T-helper 1 cell treated with Interleukin-12 subunit alpha and Interleukin-12 subunit beta and Interleukin-4 antibody, amounts not matched to agents 30 μg/mL and 1 μg/mL, for 36 hours (primary cell): ENCODE results near the gene SNCB.

Experiments
- H3K27ac Mint-ChIP-seq: one replicate; pipeline ENCODE4 v1.8.0; 2021; ENCODE audit warnings: mild to moderate bottlenecking, mixed read lengths
- H3K27me3 Mint-ChIP-seq: one replicate; pipeline ENCODE4 v1.8.0; 2021; ENCODE audit warnings: low read depth, mixed read lengths
- H3K36me3 Mint-ChIP-seq: one replicate; pipeline ENCODE4 v1.8.0; 2021; ENCODE audit warnings: low read depth, mixed read lengths
- H3K4me1 Mint-ChIP-seq: one replicate; pipeline ENCODE4 v1.8.0; 2021; ENCODE audit warnings: low read depth, mixed read lengths
- H3K4me3 Mint-ChIP-seq: one replicate; pipeline ENCODE4 v1.8.0; 2021; ENCODE audit warnings: mild to moderate bottlenecking, moderate library complexity, mixed read lengths
- H3K9me3 Mint-ChIP-seq: one replicate; pipeline ENCODE4 v1.8.0; 2021; ENCODE audit warnings: mixed read lengths

The SNCB gene

GRCh38 chr5:176665517-176665916 lies 35.2 kb upstream of the SNCB start:
- no peaks in the 10 kb centered on the region for H3K36me3 Mint-ChIP-seq
- no peak overlapping the region for H3K27ac Mint-ChIP-seq
- no peak overlapping the region for H3K4me3 Mint-ChIP-seq
- peaks cover 3% of the 10 kb centered on the region for H3K4me1 Mint-ChIP-seq
- H3K9me3 Mint-ChIP-seq = no peaks in the 10 kb centered on the region
- peaks cover 24% of the 10 kb centered on the region for H3K27me3 Mint-ChIP-seq

- H3K4me3 Mint-ChIP-seq = no peak overlapping the region
- no peaks in the 10 kb centered on the region for H3K9me3 Mint-ChIP-seq
- H3K27ac Mint-ChIP-seq = no peak overlapping the region
- H3K27me3 Mint-ChIP-seq = peaks cover 24% of the 10 kb centered on the region
- H3K36me3 Mint-ChIP-seq = no peaks in the 10 kb centered on the region
- peaks cover 8% of the 10 kb centered on the region for H3K4me1 Mint-ChIP-seq
Measured at GRCh38 chr5:176664886-176665285, 34.6 kb upstream of the SNCB start.

GRCh38 chr5:176664479-176664878 lies 34.1 kb upstream of the SNCB start:
- H3K27me3 Mint-ChIP-seq = peaks cover 24% of the 10 kb centered on the region
- no peak overlapping the region for H3K27ac Mint-ChIP-seq
- no peak overlapping the region for H3K4me3 Mint-ChIP-seq
- H3K4me1 Mint-ChIP-seq = peaks cover 11% of the 10 kb centered on the region
- no peaks in the 10 kb centered on the region for H3K9me3 Mint-ChIP-seq
- H3K36me3 Mint-ChIP-seq = no peaks in the 10 kb centered on the region

- peaks cover 19% of the 10 kb centered on the region for H3K27me3 Mint-ChIP-seq
- H3K27ac Mint-ChIP-seq = no peak overlapping the region
- H3K4me1 Mint-ChIP-seq = peaks cover 17% of the 10 kb centered on the region
- H3K36me3 Mint-ChIP-seq = no peaks in the 10 kb centered on the region
- no peaks in the 10 kb centered on the region for H3K9me3 Mint-ChIP-seq
- no peak overlapping the region for H3K4me3 Mint-ChIP-seq
Measured at GRCh38 chr5:176663566-176663965, 33.2 kb upstream of the SNCB start.

DNA sequence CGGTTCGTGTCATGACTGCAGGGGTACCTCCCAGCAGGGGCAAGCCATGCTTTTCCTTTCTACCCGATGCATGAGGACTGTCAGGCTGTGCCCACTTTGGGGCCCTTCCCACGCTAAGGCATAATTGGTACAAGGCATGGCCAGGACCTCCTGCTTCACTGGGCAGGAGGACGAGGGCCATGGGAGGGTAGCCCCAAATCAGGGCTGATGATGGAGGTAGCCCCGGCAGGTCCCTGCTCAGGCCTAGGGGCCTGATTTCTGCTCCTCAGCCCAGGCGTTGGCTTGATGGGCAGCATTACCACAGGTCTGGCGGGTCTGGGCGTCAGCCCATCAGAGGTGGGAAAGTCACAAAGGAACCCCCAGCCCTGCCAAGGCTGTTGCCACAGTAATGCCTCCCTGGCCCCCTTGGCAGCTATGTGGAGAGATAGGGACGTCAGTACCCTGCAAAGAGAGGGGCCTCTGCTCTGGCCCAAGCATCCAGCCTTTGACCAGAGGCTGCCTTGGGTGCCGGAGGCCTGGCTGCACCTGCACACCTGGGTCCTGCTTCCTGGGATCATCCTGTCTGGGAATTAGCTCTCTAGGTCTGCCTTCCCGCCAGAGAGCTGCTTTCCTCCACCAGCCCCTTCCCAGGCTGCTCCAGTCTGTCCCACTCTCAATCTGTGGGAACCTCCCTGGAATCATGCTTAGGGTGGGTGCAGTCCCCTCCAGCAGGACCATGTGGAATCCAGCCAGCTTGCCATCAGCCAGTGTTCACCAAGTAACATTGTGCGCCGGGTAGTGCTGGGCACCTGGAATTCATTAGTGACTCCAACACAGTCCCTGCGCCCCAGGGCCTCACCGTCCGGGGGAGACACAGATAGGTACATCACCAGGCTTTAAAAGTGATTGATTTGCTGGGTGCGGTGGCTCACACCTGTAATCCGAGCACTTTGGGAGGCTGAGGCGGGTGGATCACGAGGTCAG lies 32.3 kb upstream of the SNCB start:
- Mint-ChIP-seq H3K4me3 (no peak overlapping the region), H3K27ac (no peak overlapping the region), H3K4me1 (peaks cover 25% of the 10 kb centered on the region), H3K36me3 (peaks cover 4% of the 10 kb centered on the region), H3K9me3 (no peaks in the 10 kb centered on the region), H3K27me3 (peaks cover 19% of the 10 kb centered on the region)

DNA sequence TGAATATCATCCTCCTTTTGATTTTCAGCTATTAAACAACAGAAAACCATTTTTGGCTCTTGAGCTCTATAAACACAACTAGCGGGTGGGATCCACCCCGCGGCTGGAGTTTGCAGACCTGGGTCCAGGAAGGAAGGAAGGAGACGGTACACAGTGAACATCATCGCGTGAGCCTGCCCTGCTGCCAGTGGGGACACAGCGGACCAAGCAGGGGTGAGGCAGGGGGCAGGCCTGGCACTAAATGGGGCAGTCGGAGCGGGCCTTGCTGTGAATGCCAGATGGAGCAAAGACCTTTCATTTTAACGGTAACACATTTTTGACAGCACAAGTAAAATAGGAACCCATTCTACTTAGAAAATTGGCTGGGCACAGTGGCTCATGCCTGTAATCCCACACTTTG lies 31.3 kb upstream of the SNCB start:
- Mint-ChIP-seq H3K27me3 (peaks cover 15% of the 10 kb centered on the region), H3K4me1 (peaks cover 25% of the 10 kb centered on the region), H3K9me3 (no peaks in the 10 kb centered on the region), H3K4me3 (no peak overlapping the region), H3K36me3 (peaks cover 4% of the 10 kb centered on the region), H3K27ac (no peak overlapping the region)

GRCh38 chr5:176660860-176661641 lies 30.7 kb upstream of the SNCB start:
- Mint-ChIP-seq H3K27me3 (peaks cover 12% of the 10 kb centered on the region), H3K4me3 (no peak overlapping the region), H3K4me1 (peaks cover 25% of the 10 kb centered on the region), H3K9me3 (no peaks in the 10 kb centered on the region), H3K36me3 (peaks cover 4% of the 10 kb centered on the region), H3K27ac (no peak overlapping the region)

DNA sequence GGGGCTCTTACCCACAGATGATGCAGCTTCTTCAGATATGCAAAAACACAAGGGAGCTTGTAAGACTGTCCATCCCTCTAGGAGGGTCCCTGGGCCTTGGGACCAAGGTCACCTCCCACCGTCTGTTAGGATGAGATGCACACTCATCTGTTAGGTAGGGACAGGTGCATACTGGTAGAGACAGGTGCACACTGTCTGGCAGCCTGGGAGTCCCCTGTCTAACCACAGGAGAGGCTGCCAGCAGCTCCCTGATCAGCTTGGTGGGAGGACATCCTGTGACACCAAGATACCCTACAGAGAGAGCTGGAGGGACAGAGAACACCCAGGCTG lies 30.2 kb upstream of the SNCB start:
- H3K27ac Mint-ChIP-seq = no peak overlapping the region
- peaks cover 9% of the 10 kb centered on the region for H3K27me3 Mint-ChIP-seq
- H3K36me3 Mint-ChIP-seq = peaks cover 4% of the 10 kb centered on the region
- H3K4me3 Mint-ChIP-seq = no peak overlapping the region
- H3K9me3 Mint-ChIP-seq = no peaks in the 10 kb centered on the region
- H3K4me1 Mint-ChIP-seq = peaks cover 25% of the 10 kb centered on the region

DNA sequence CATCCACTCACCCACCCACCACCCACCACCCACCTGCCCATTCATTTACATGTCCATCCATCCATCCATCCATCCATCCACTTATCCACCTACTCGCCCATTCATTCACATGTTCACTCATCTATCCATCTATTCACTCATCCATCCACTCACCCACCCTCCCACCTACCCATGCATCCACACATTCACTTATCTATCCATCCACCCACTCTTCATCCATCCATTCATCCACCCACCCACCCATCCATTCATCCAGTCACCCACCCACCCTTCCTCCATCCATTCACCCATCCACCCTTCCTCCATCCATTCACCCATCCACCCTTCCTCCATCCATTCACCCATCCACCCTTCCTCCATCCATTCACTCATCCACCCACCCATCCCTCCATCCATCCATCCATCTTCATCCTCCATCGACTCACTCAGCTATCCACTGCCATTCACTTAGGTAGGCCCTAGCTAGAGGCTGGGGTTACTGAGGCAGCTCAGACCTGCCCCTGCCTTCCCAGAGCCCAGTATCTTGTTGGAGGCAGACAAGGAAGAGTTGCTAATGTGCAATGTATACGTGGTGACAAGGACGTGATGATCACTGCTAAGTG lies 29.6 kb upstream of the SNCB start:
- Mint-ChIP-seq H3K9me3 (no peaks in the 10 kb centered on the region), H3K27ac (no peak overlapping the region), H3K27me3 (peaks cover 7% of the 10 kb centered on the region), H3K4me1 (peaks cover 25% of the 10 kb centered on the region), H3K4me3 (no peak overlapping the region), H3K36me3 (peaks cover 7% of the 10 kb centered on the region)

DNA sequence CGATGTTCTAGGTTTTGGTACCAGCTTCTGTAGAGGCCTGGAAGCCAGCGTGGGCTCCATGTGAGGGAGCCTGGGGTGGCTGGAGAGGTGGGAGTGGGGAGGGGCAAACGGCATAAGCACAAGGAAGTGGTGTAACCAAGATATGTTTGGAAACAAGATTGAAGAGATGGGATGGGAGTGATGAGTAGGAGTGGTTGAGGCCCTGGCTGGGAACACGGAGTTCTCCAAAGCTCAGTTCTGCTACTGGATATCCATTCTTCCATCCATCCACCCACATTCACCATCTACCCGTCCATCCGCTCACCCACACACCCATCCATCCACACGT lies 29.1 kb upstream of the SNCB start:
- Mint-ChIP-seq H3K27ac (no peak overlapping the region), H3K27me3 (peaks cover 7% of the 10 kb centered on the region), H3K4me1 (peaks cover 25% of the 10 kb centered on the region), H3K4me3 (no peak overlapping the region), H3K36me3 (peaks cover 7% of the 10 kb centered on the region), H3K9me3 (no peaks in the 10 kb centered on the region)

GRCh38 chr5:176658817-176659511 lies 28.6 kb upstream of the SNCB start:
- H3K27me3 Mint-ChIP-seq = peaks cover 2% of the 10 kb centered on the region
- no peaks in the 10 kb centered on the region for H3K9me3 Mint-ChIP-seq
- peaks cover 25% of the 10 kb centered on the region for H3K4me1 Mint-ChIP-seq
- peak overlapping the region; percentile 5 for H3K27ac Mint-ChIP-seq
- peaks cover 7% of the 10 kb centered on the region for H3K36me3 Mint-ChIP-seq
- peak overlapping the region; percentile 54 for H3K4me3 Mint-ChIP-seq

GRCh38 chr5:176658007-176658599 lies 27.8 kb upstream of the SNCB start:
- Mint-ChIP-seq H3K36me3 (peaks cover 15% of the 10 kb centered on the region), H3K27ac (no peak overlapping the region), H3K4me3 (peak overlapping the region; percentile 54), H3K27me3 (no peaks in the 10 kb centered on the region), H3K9me3 (no peaks in the 10 kb centered on the region), H3K4me1 (peaks cover 30% of the 10 kb centered on the region)

- Mint-ChIP-seq H3K27me3 (no peaks in the 10 kb centered on the region), H3K4me3 (no peak overlapping the region), H3K4me1 (peaks cover 39% of the 10 kb centered on the region), H3K27ac (no peak overlapping the region), H3K36me3 (peaks cover 16% of the 10 kb centered on the region), H3K9me3 (no peaks in the 10 kb centered on the region)
Measured at GRCh38 chr5:176656467-176656990, 26.2 kb upstream of the SNCB start.

GRCh38 chr5:176654856-176655255 lies 24.5 kb upstream of the SNCB start:
- H3K36me3 Mint-ChIP-seq = peaks cover 21% of the 10 kb centered on the region
- no peak overlapping the region for H3K4me3 Mint-ChIP-seq
- no peaks in the 10 kb centered on the region for H3K27me3 Mint-ChIP-seq
- H3K27ac Mint-ChIP-seq = no peak overlapping the region
- H3K9me3 Mint-ChIP-seq = no peaks in the 10 kb centered on the region
- peaks cover 43% of the 10 kb centered on the region for H3K4me1 Mint-ChIP-seq
